ENCODE results near the gene MTURN. TPM values are rescaled to one million over a fixed set of nuclear protein-coding genes. Genes with fewer than 3 reads are reported as not detected.

Gene MTURN
- polyA plus RNA-seq, 1 donor from 2014 or later = 75.5 TPM

- H3K79me2 ChIP-seq (replicated peaks; ENCODE audit: insufficient read depth, low read length) = no peaks in the 10 kb centered on the region
- H3K36me3 ChIP-seq (ENCODE audit: insufficient read depth, low read length) = no peaks in the 10 kb centered on the region
- no peak overlapping the region for H3K9ac ChIP-seq (ENCODE audit: low read length)
- H3K9me3 ChIP-seq (ENCODE audit: low read length) = no peaks in the 10 kb centered on the region
- H3K4me2 ChIP-seq (ENCODE audit: low read length) = no peak overlapping the region
- H3F3A ChIP-seq (ENCODE audit: insufficient read depth, low read length, poor library complexity, severe bottlenecking) = no peaks in the 10 kb centered on the region
- no peak overlapping the region for H2AFZ ChIP-seq (ENCODE audit: low read depth, low read length)
- H3K27me3 ChIP-seq (ENCODE audit: insufficient read depth, low read depth, low read length) = no peaks in the 10 kb centered on the region
- H3K9me2 ChIP-seq (ENCODE audit: insufficient read depth, low read length) = no peaks in the 10 kb centered on the region
- H4K20me1 ChIP-seq (ENCODE audit: insufficient read depth) = no peaks in the 10 kb centered on the region
- no peak overlapping the region for H3K4me3 ChIP-seq (ENCODE audit: low read length)
- TF ChIP-seq TAF1 (IDR thresholded peaks at IDR 0.05; ENCODE audit: low read depth) = no peak
- TF ChIP-seq POLR2AphosphoS5 (IDR thresholded peaks at IDR 0.05) = no peak
- TF ChIP-seq MXI1 (conservative IDR thresholded peaks at IDR 0.05; ENCODE audit: poor library complexity, severe bottlenecking) = no peak
- H3K27ac ChIP-seq (ENCODE audit: low read length) = no peak overlapping the region
These were observed 46.4 kb downstream of the MTURN start for GRCh38 chr7:30181211-30181610.

- no peaks in the 10 kb centered on the region for H3K9me2 ChIP-seq (ENCODE audit: insufficient read depth, low read length)
- H3K4me2 ChIP-seq (ENCODE audit: low read length) = no peak overlapping the region
- no peak overlapping the region for H2AFZ ChIP-seq (ENCODE audit: low read depth, low read length)
- no peak overlapping the region for H3K4me3 ChIP-seq (ENCODE audit: low read length)
- no peaks in the 10 kb centered on the region for H4K20me1 ChIP-seq (ENCODE audit: insufficient read depth)
- no peaks in the 10 kb centered on the region for H3K9me3 ChIP-seq (ENCODE audit: low read length)
- no peaks in the 10 kb centered on the region for H3K36me3 ChIP-seq (ENCODE audit: insufficient read depth, low read length)
- H3K79me2 ChIP-seq (replicated peaks; ENCODE audit: insufficient read depth, low read length) = no peaks in the 10 kb centered on the region
- TF ChIP-seq EP300 (conservative IDR thresholded peaks at IDR 0.05; ENCODE audit: poor library complexity, severe bottlenecking) (no peak), REST (IDR thresholded peaks at IDR 0.05; ENCODE audit: borderline replicate concordance) (no peak), RAD21 (conservative IDR thresholded peaks at IDR 0.05) (no peak), POLR2AphosphoS5 (IDR thresholded peaks at IDR 0.05) (no peak), EZH2 (IDR thresholded peaks at IDR 0.05; ENCODE audit: borderline replicate concordance, insufficient read depth, low read length, poor library complexity, severe bottlenecking) (no peak), MXI1 (conservative IDR thresholded peaks at IDR 0.05; ENCODE audit: poor library complexity, severe bottlenecking) (no peak), SMC3 (conservative IDR thresholded peaks at IDR 0.05; ENCODE audit: poor library complexity) (no peak)
- H3K27ac ChIP-seq (ENCODE audit: low read length) = no peak overlapping the region
- no peaks in the 10 kb centered on the region for H3F3A ChIP-seq (ENCODE audit: insufficient read depth, low read length, poor library complexity, severe bottlenecking)
- no peak overlapping the region for H3K9ac ChIP-seq (ENCODE audit: low read length)
- H3K27me3 ChIP-seq (ENCODE audit: insufficient read depth, low read depth, low read length) = no peaks in the 10 kb centered on the region
These were observed 47.1 kb downstream of the MTURN start for GRCh38 chr7:30181736-30182522.

GRCh38 chr7:30182814-30183213 is 48.0 kb downstream of the MTURN start:
- no peak overlapping the region for H3K4me3 ChIP-seq (ENCODE audit: low read length)
- no peaks in the 10 kb centered on the region for H4K20me1 ChIP-seq (ENCODE audit: insufficient read depth)
- TF ChIP-seq EZH2 (IDR thresholded peaks at IDR 0.05; ENCODE audit: borderline replicate concordance, insufficient read depth, low read length, poor library complexity, severe bottlenecking) (no peak), TAF1 (IDR thresholded peaks at IDR 0.05; ENCODE audit: low read depth) (no peak), MXI1 (conservative IDR thresholded peaks at IDR 0.05; ENCODE audit: poor library complexity, severe bottlenecking) (no peak), CTCF (IDR thresholded peaks at IDR 0.05; ENCODE audit: poor library complexity, severe bottlenecking) (no peak)
- no peaks in the 10 kb centered on the region for H3F3A ChIP-seq (ENCODE audit: insufficient read depth, low read length, poor library complexity, severe bottlenecking)
- H3K9me2 ChIP-seq (ENCODE audit: insufficient read depth, low read length) = no peaks in the 10 kb centered on the region
- no peak overlapping the region for H2AFZ ChIP-seq (ENCODE audit: low read depth, low read length)
- H3K36me3 ChIP-seq (ENCODE audit: insufficient read depth, low read length) = no peaks in the 10 kb centered on the region
- no peak overlapping the region for H3K9ac ChIP-seq (ENCODE audit: low read length)
- H3K27me3 ChIP-seq (ENCODE audit: insufficient read depth, low read depth, low read length) = no peaks in the 10 kb centered on the region
- H3K4me2 ChIP-seq (ENCODE audit: low read length) = no peak overlapping the region
- H3K79me2 ChIP-seq (replicated peaks; ENCODE audit: insufficient read depth, low read length) = no peaks in the 10 kb centered on the region
- no peaks in the 10 kb centered on the region for H3K9me3 ChIP-seq (ENCODE audit: low read length)
- H3K27ac ChIP-seq (ENCODE audit: low read length) = no peak overlapping the region
